T-helper 22 cell (primary cell): ENCODE measurements around the gene FITM1.
A peak's percentile ranks its signal among the peaks of the same experiment; 100 is the strongest.

Source experiments
- DNase-seq: peaks from one replicate; pipeline ENCODE4 v3.0.0-alpha.2; 2020; ENCODE audit warnings: low read depth

Gene FITM1

DNA sequence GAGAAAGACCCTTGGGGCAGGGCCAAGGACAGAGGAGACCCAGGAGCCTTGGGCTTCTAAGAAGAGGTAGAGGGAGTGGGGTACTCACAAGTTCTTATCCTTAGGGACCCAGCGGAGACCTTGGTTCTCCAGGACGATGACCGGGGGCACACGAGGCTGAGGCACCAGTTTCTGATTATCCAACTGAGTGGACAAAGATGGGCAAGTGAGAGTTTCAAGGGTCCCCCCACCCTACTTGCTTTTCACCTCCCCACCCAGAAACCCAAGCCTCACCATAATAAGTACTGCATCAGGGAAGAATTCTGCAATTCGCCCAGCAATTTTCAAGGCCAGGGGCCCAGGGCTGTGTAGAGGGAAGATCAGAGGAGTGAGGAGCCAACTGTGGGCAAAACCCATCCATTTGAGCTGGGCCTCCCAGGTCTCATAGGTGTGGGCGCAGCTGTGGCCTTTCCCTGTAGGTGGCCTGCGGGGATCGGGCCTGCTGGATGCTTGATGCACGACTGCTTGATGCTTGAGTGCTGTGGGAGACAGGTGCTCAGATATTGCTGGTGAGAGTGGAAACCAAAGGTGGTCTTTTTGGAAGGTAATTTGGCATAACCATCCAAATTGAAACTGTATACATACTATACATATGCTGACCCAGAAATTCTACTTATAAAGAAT, 8.9 kb downstream of the FITM1 start:
- no peak for DNase-seq

- peak; percentile 100 for DNase-seq
Measured at GRCh38 chr14:24141097-24141880, 10.8 kb downstream of the FITM1 start, which contains the start of gene EMC9. EMC9 (minus strand) TSS chr14:24141591; CDS start chr14:24141304, 287 bp downstream.

- DNase-seq = no peak
Measured at GRCh38 chr14:24143511-24143910, 13.1 kb downstream of the FITM1 start.

- no peak for DNase-seq
Measured at GRCh38 chr14:24144451-24144850, 14.0 kb downstream of the FITM1 start.

DNA sequence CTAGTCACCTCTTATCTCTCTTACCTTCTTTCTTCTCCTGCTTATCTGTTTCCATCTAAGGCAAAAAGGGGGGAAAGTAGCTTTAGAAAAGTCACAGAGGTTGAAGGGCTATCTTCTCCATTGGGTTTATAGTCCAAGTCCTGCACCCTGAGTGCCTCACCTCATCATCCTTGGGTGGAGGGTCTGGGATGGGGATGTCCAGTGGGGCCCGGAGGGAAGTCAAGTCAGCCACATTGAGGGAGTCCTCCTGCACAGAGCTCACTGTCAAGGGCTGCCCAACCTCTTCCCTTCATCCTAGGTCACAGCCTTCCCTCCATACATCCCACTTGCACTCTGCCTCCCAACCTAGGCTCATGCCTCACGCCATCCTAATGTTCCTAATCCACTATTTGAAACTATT, 14.8 kb downstream of the FITM1 start:
- no peak for DNase-seq

DNA sequence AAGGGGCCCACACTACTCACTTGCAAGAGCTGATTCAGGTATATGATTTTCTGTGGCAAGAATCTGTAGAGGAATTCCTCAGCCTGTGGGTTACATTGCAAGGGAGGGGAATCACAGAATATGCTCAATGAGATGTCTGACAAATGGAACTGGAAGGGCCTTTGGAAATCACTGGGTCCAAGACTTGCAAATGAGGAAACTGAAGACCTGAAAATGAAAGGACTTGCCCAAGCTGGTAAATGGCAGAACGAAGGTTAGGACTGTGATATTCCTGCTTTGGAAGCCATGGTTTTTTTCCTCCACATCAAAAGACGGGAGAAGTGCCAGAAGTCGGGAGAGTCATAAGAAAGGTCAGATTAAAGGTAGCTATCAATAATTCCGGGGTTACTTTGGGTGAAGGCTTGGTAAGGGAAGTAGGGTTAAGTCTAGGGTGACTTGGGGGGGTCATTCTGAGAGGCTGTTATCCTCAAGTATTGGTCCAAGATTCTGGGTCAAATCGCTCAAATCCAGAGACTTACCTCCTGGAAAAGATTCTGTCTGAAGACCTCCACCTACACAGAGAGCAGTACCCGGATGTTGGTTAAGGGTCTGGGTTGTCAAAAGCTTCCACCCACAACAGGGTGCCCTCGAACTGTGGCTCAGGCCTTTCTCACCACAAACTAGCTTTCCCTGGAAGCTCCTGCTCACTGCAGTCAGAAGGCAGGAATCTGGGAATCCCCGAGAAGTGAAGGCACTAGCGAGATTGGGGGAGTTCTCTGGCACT, 15.4 kb downstream of the FITM1 start:
- no peak for DNase-seq

GRCh38 chr14:24146453-24146977, 16.1 kb downstream of the FITM1 start, which contains the start of gene PSME2:
PSME2 (minus strand) TSS chr14:24146610; CDS start chr14:24146581, 29 bp downstream.
- DNase-seq = peak; percentile 87

DNA sequence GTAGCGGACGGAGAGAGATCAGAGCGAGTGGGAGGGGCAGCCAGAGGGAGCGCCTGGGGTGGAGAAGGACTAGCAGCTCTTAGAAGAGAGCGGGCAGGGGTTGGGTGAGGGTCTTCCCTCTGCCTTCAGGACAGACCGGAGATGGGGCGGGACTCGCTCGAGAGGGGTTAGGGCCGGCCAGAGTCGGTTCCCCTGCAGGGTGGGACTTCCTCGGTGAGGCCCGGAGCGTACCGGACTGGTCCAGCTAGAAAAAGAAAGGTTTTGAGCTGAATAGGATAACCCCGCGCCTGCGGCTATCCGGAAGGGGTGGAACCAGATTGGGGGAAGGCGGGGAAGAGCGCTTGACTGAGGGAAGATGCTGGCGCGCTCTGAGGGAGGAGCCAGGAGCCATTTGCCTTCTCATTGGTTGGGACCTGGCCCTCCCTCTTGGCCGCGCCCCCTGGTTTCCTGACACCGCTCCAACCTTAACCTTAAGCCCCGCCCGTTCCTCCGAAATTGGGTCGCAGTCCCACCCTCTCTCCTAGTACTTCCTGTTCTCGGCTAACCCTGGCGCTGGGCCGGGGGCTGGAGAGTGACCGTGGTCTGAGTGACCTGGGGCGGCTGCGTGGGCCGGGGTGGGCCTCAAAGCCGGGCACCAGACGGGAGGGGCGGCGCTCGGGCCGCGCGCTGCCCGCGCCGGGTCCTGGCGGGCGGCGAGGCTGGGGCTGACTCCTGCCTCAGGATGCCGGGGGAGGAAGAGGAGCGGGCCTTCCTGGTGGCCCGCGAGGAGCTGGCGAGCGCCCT, 16.7 kb downstream of the FITM1 start, which contains the start of gene RNF31:
RNF31 (plus strand) TSS at position 521 of the 783 bp plus-strand sequence; CDS start at position 722, 201 bp downstream.
- DNase-seq = peak; percentile 97

DNA sequence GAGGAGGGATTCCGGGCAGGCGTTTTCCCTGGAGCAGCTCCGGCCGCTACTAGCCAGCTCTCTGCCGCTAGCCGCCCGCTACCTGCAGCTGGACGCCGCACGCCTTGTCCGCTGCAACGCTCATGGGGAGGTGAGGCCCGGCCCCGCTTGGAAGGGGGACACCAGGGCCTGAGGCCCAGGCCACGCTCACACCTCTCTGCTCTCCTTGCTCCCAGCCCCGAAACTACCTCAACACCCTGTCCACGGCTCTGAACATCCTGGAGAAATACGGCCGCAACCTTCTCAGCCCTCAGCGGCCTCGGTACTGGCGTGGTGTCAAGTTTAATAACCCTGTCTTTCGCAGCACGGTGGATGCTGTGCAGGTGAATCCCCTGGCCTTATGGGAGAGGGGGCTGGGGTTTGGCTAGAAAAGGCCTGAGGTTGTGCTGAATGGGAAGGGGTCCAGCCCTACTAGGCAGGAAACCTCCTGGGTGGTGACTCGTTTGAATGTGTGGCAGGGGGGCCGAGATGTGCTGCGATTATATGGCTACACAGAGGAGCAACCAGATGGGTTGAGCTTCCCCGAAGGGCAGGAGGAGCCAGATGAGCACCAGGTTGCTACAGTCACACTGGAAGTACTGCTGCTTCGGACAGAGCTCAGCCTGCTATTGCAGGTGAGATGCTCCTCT, 17.4 kb downstream of the FITM1 start:
- DNase-seq = no peak

GRCh38 chr14:24149302-24149969, 19.0 kb downstream of the FITM1 start:
- no peak for DNase-seq

GRCh38 chr14:24150061-24150460, 19.6 kb downstream of the FITM1 start:
- DNase-seq = no peak

DNA sequence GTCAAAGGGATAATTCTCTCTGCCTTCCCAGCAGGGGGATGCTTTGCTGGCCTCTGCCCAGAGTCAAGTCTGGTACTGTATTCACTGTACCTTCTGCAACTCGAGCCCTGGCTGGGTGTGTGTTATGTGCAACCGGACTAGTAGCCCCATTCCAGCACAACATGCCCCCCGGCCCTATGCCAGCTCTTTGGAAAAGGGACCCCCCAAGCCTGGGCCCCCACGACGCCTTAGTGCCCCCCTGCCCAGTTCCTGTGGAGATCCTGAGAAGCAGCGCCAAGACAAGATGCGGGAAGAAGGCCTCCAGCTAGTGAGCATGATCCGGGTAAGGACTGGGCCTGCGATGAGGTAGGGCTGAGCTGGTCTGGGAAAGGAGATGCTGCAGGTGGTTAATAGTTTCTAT, 20.1 kb downstream of the FITM1 start:
- no peak for DNase-seq

- DNase-seq = no peak
Measured at GRCh38 chr14:24150993-24151392, 20.5 kb downstream of the FITM1 start.

GRCh38 chr14:24151404-24152080, 21.1 kb downstream of the FITM1 start:
- no peak for DNase-seq

- DNase-seq = no peak
Measured at GRCh38 chr14:24155100-24155499, 24.6 kb downstream of the FITM1 start.

- no peak for DNase-seq
Measured at GRCh38 chr14:24156840-24157239, 26.4 kb downstream of the FITM1 start.

- no peak for DNase-seq
Measured at GRCh38 chr14:24157331-24157730, 26.9 kb downstream of the FITM1 start.

DNA sequence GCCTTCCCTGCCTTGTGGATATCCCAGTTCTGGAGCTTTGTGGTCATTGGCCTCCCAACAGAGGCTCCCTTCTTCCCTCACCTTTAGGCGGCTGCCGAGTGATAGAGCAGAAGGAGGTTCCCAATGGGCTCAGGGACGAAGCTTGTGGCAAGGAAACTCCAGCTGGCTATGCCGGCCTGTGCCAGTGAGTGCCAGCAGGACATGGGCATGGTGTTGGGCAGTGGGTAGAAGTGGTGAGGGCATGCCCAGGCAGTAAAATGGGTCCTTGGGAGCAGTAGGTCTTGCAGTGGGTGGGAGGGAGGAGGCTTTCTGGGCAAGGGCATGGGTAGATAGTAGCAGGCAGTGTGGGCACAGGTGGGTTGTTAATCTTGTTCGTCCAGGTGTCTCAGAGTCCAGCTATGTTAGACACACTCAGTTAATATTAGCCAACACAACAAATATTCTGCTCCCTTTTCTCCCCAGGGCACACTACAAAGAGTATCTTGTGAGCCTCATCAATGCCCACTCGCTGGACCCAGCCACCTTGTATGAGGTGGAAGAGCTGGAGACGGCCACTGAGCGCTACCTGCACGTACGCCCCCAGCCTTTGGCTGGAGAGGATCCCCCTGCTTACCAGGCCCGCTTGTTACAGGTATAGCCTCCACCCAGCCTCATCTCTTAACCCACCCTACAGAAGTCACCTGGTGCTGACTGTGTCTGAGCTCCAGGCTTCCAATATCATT, 29.5 kb downstream of the FITM1 start:
- no peak for DNase-seq

DNA sequence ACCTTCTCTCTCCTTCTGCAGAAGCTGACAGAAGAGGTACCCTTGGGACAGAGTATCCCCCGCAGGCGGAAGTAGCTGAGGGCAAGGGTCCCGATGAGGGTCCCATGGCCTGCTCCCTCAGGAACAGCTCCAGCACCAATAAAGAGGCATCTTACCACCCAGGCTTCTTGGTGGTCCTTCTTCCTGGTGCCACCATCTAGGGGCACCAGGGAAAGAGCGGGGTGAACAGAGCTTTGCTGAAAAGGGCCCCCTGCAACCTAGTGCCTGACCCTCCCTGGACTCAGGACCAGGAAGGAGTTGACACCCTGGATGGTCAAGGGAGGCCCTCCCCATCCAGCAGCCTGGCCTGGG, 30.0 kb downstream of the FITM1 start:
- no peak for DNase-seq
